Measurements from ENCODE around the gene RDH5. TPM values are rescaled to one million over a fixed set of nuclear protein-coding genes. Genes with fewer than 3 reads are reported as not detected.

The RDH5 gene
- polyA plus RNA-seq, 1 experiment = 5.2 TPM

DNA sequence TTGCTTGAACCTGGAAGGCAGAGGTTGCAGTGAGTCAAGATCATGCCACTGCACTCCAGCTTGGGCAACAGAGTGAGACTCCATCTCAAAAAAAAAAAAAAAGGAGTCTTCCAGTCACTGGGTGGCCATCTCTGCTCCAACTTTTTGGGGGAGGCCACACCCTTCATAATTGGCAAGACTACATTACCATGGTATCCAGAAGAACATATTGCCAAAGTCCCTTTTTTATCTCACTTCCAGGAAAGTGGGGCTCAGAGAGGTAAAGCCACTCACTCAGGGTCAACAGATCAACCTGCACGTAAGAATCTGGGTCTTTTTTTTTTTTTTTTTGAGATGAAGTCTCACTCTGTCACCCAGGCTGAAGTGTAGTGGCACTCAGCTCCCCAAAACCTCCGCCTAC lies 13.7 kb downstream of the RDH5 start:
- no peak for DNase-seq (ENCODE audit: low read depth, low spot score)
- no peak overlapping the region for H3K4me3 ChIP-seq (ENCODE audit: low read depth, low read length)
- no peaks in the 10 kb centered on the region for H3K9me3 ChIP-seq (ENCODE audit: control insufficient read depth, insufficient read depth, low read length)
- POLR2A ChIA-PET = no interaction called here
- CTCF ChIA-PET = interaction anchor here (0.6 to 1.5 kb wide), 3 partner anchors 17 to 75 kb away, joined by 3 to 4 read pairs (median 3); no protein-coding TSS in a partner anchor
- no peak overlapping the region for H3K27ac ChIP-seq (ENCODE audit: low read depth, low read length)
- no peaks in the 10 kb centered on the region for H3K27me3 ChIP-seq (ENCODE audit: control insufficient read depth, insufficient read depth, low read length)
- TF ChIP-seq CTCF (IDR thresholded peaks at IDR 0.05; ENCODE audit: low read depth, low read length) = no peak

DNA sequence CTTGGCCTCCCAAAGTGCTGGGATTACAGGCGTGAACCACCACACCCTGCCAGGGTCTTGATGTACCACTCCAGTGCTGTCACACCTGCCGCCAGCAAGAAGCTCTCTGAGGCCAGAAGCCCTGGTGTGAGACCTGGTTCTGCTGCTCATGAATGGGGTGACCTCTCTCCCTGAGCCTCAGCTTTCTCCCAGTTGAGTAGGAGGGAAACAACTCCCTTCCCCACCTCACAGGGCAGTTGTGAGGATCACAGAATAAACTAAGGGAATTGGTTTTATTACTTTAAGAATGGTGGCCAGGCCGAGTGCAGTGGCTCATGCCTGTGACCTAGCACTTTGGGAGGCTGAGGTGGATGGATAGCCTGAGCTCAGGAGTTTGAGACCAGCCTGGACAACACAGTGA lies 14.4 kb downstream of the RDH5 start:
- Histone ChIP-seq H3K9me3 (ENCODE audit: control insufficient read depth, insufficient read depth, low read length) (no peaks in the 10 kb centered on the region), H3K27me3 (ENCODE audit: control insufficient read depth, insufficient read depth, low read length) (no peaks in the 10 kb centered on the region), H3K27ac (ENCODE audit: low read depth, low read length) (no peak overlapping the region), H3K4me3 (ENCODE audit: low read depth, low read length) (no peak overlapping the region)
- DNase-seq (ENCODE audit: low read depth, low spot score) = no peak
- TF ChIP-seq CTCF (IDR thresholded peaks at IDR 0.05; ENCODE audit: low read depth, low read length) = no peak
- ChIA-PET CTCF (interaction anchor here (0.6 to 1.5 kb wide), 3 partner anchors 17 to 76 kb away, joined by 3 to 4 read pairs (median 3); no protein-coding TSS in a partner anchor), POLR2A (no interaction called here)

DNA sequence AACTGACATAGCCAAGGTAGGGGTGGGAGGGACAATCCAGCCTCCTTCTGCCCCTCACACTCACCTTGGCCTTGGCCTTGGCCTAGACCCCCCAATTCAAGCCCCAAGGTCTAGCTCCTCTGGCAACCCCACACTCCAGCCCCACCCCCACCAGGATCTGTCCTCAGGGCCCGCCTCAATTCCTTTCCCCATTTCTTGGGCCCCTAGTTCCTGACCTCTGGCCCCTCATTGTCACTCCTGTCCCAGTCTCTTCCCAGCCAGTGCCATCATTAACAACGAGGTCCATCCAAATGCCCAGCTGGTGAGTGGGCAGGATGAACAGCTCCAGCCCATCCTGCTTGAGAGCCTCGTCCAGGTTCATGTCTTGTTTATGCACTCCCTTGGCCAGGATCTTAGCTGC lies 15.9 kb downstream of the RDH5 start:
- Histone ChIP-seq H3K27me3 (ENCODE audit: control insufficient read depth, insufficient read depth, low read length) (no peaks in the 10 kb centered on the region), H3K9me3 (ENCODE audit: control insufficient read depth, insufficient read depth, low read length) (no peaks in the 10 kb centered on the region), H3K4me3 (ENCODE audit: low read depth, low read length) (no peak overlapping the region), H3K27ac (ENCODE audit: low read depth, low read length) (no peak overlapping the region)
- ChIA-PET CTCF (interaction anchor here (1.5 to 6.8 kb wide), 2 partner anchors 12 to 203 kb away, joined by 4 to 93 read pairs; no protein-coding TSS in a partner anchor), POLR2A (interaction anchor here (0.6 kb wide), 1 partner anchor 831 kb away, joined by 3 read pairs; no protein-coding TSS in a partner anchor)
- DNase-seq (ENCODE audit: low read depth, low spot score) = no peak
- no peak for TF ChIP-seq CTCF (IDR thresholded peaks at IDR 0.05; ENCODE audit: low read depth, low read length)

DNA sequence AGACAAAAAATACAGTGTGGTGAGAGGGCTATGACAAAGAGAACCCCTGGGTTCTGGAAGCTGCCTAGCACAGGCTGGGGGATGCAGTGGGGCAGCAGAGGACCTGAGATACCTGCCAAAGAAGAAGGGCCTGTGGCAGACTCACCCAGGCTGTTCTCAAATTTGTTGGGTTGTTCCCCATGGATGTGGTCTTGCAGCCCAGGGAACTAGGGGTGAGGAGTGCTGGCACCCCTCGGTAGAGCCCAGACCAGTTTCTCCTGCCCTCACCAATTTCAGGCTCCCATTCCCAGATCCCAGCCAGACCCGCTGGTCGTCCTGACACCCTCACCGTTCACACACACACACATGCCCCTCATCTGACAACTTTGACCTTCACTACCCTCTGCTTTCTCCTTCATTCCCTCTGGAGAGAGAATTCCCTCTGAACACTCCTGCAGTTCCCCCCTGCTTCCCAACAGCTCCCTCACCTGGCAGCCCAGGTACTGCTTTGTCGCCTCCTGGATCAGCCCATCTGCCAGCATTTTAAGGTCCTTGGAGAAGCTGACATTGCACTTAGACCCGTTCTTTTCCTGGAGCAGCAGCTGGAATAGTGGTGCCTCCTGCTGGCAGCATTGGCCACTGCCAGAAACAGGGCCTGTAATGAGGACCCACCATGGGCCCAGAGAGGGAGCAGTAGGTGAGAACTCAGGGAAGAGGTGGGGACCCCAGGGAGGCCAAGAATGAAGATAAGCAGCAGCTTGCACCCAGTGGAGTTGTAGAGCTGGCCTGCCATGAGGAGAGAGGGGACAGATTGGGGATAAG lies 16.8 kb downstream of the RDH5 start:
- no peak overlapping the region for H3K4me3 ChIP-seq (ENCODE audit: low read depth, low read length)
- no peak overlapping the region for H3K27ac ChIP-seq (ENCODE audit: low read depth, low read length)
- H3K9me3 ChIP-seq (ENCODE audit: control insufficient read depth, insufficient read depth, low read length) = no peaks in the 10 kb centered on the region
- ChIA-PET CTCF (interaction anchor here (0.6 to 6.8 kb wide), 29 partner anchors 7 to 548 kb away, joined by 3 to 93 read pairs (median 6); partner anchors contain the start of genes CD63, ORMDL2, SARNP and SUOX), POLR2A (interaction anchor here (0.6 to 2.6 kb wide), 3 partner anchors 8 to 168 kb away, joined by 3 to 16 read pairs (median 4); partner anchors contain the start of gene CD63)
- H3K27me3 ChIP-seq (ENCODE audit: control insufficient read depth, insufficient read depth, low read length) = no peaks in the 10 kb centered on the region
- peak; percentile 85 for TF ChIP-seq CTCF (IDR thresholded peaks at IDR 0.05; ENCODE audit: low read depth, low read length)
- no peak for DNase-seq (ENCODE audit: low read depth, low spot score)
